Skin epidermis (tissue), 12 donors: ENCODE data around the gene HCN3.
"Not testable (repeated sequence)": the region's sequence is repeated elsewhere in the genome, so short reads cannot be mapped to it uniquely, and the experiment has no call there.

Experiments
- H3K27ac ChIP-seq, 21 experiments: fragments of 200-600 bp; sonication (generic) in 11 of 21; one replicate each; pipeline ENCODE4 v1.5.0; 2020; ENCODE audit warnings: mild to moderate bottlenecking in 3 of 21, inconsistent platforms in 2 of 21, moderate library complexity in 2 of 21
- H3K4me3 ChIP-seq, 7 experiments: fragments of 200-600 bp; sonication (generic) in 2 of 7; one replicate each; pipeline ENCODE4 v1.5.0; 2020; ENCODE audit warnings: inconsistent platforms in 2 of 7, mild to moderate bottlenecking in 2 of 7, moderate library complexity in 1 of 7

HCN3 gene

GRCh38 chr1:155277902-155278688 lies 832 bp downstream of the HCN3 start:
- peak overlapping the region in 17 of 21 experiments; percentile 5 to 83 (median 67) for H3K27ac ChIP-seq
- peak overlapping the region; percentile 52 to 82 (median 71) for H3K4me3 ChIP-seq

- H3K27ac ChIP-seq: no peak overlapping the region
- H3K4me3 ChIP-seq: peak overlapping the region in 1 of 7 experiments; percentile 75
These were observed 1.5 kb downstream of the HCN3 start for GRCh38 chr1:155278689-155279160.

- Histone ChIP-seq H3K4me3 (no peak overlapping the region), H3K27ac (no peak overlapping the region)
These were observed 2.0 kb downstream of the HCN3 start for GRCh38 chr1:155279268-155279667.

GRCh38 chr1:155282488-155283091 lies 5.3 kb downstream of the HCN3 start:
- Histone ChIP-seq H3K4me3 (no peak overlapping the region), H3K27ac (no peak overlapping the region)

GRCh38 chr1:155284476-155284875 lies 7.2 kb downstream of the HCN3 start:
- Histone ChIP-seq H3K27ac (no peak overlapping the region), H3K4me3 (no peak overlapping the region)

- H3K4me3 ChIP-seq: no peak overlapping the region
- no peak overlapping the region for H3K27ac ChIP-seq
These were observed 7.8 kb downstream of the HCN3 start for GRCh38 chr1:155285063-155285462.

GRCh38 chr1:155285631-155286044 lies 8.4 kb downstream of the HCN3 start:
- no peak overlapping the region for H3K4me3 ChIP-seq
- no peak overlapping the region for H3K27ac ChIP-seq

GRCh38 chr1:155286544-155286943 lies 9.3 kb downstream of the HCN3 start:
- Histone ChIP-seq H3K27ac (no peak overlapping the region), H3K4me3 (no peak overlapping the region)

GRCh38 chr1:155287987-155288543 lies 10.8 kb downstream of the HCN3 start:
- Histone ChIP-seq H3K4me3 (no peak overlapping the region), H3K27ac (no peak overlapping the region)

- not testable (repeated sequence) for H3K27ac ChIP-seq, H3K4me3 ChIP-seq
These were observed 13.7 kb downstream of the HCN3 start for GRCh38 chr1:155291006-155291405.

- Histone ChIP-seq H3K27ac (no peak overlapping the region), H3K4me3 (no peak overlapping the region)
These were observed 16.0 kb downstream of the HCN3 start for GRCh38 chr1:155293086-155293749.

- H3K27ac ChIP-seq: no peak overlapping the region
- peak overlapping the region in 4 of 7 experiments; percentile 1 to 26 (median 10) for H3K4me3 ChIP-seq
These were observed 17.4 kb downstream of the HCN3 start for GRCh38 chr1:155294520-155295182.

- peak overlapping the region in 5 of 7 experiments; percentile 1 to 26 (median 6) for H3K4me3 ChIP-seq
- H3K27ac ChIP-seq: peak overlapping the region in 1 of 21 experiments; percentile 3
These were observed 18.1 kb downstream of the HCN3 start for GRCh38 chr1:155295183-155295941.

GRCh38 chr1:155295942-155296267 lies 18.6 kb downstream of the HCN3 start:
- Histone ChIP-seq H3K27ac (no peak overlapping the region), H3K4me3 (no peak overlapping the region)

- H3K4me3 ChIP-seq: no peak overlapping the region
- H3K27ac ChIP-seq: no peak overlapping the region
These were observed 19.4 kb downstream of the HCN3 start for GRCh38 chr1:155296661-155297060.

GRCh38 chr1:155297384-155297783 lies 20.1 kb downstream of the HCN3 start:
- no peak overlapping the region for H3K4me3 ChIP-seq
- no peak overlapping the region for H3K27ac ChIP-seq

GRCh38 chr1:155300024-155300423 lies 22.8 kb downstream of the HCN3 start:
- Histone ChIP-seq H3K4me3 (no peak overlapping the region), H3K27ac (no peak overlapping the region)

GRCh38 chr1:155300553-155301329 lies 23.5 kb downstream of the HCN3 start:
- Histone ChIP-seq H3K4me3 (no peak overlapping the region), H3K27ac (no peak overlapping the region)
